Measurements from ENCODE around the gene MND1.
A peak's percentile ranks its signal among the peaks of the same experiment; 100 is the strongest.

The MND1 gene

GRCh38 chr4:153344131-153345011 lies at the start of gene MND1:
Gene MND1, plus strand, starts transcription at chr4:153344688. Its CDS starts 50 bp downstream, at chr4:153344738.
- DNase-seq (ENCODE audit: low read depth in 2 of 2): peak; percentile 81 to 93

- no peak for DNase-seq (ENCODE audit: low read depth in 2 of 2)
Observed at GRCh38 chr4:153295131-153295755, 49.2 kb upstream of the MND1 start.

GRCh38 chr4:153296040-153296823 lies 48.3 kb upstream of the MND1 start:
- no peak for DNase-seq (ENCODE audit: low read depth in 2 of 2)

- no peak for DNase-seq (ENCODE audit: low read depth in 2 of 2)
Observed at GRCh38 chr4:153297116-153297515, 47.4 kb upstream of the MND1 start.

GRCh38 chr4:153310793-153311192 lies 33.7 kb upstream of the MND1 start:
- DNase-seq (ENCODE audit: low read depth in 2 of 2): no peak

- DNase-seq (ENCODE audit: low read depth in 2 of 2): no peak
Observed at GRCh38 chr4:153314915-153315314, 29.6 kb upstream of the MND1 start.

- DNase-seq (ENCODE audit: low read depth in 2 of 2): no peak
Observed at GRCh38 chr4:153318696-153319320, 25.7 kb upstream of the MND1 start.

- DNase-seq (ENCODE audit: low read depth in 2 of 2): no peak
Observed at GRCh38 chr4:153322791-153323190, 21.7 kb upstream of the MND1 start.

GRCh38 chr4:153324046-153324445 lies 20.4 kb upstream of the MND1 start:
- no peak for DNase-seq (ENCODE audit: low read depth in 2 of 2)

GRCh38 chr4:153325558-153325957 lies 18.9 kb upstream of the MND1 start:
- no peak for DNase-seq (ENCODE audit: low read depth in 2 of 2)

- no peak for DNase-seq (ENCODE audit: low read depth in 2 of 2)
Observed at GRCh38 chr4:153326513-153326912, 18.0 kb upstream of the MND1 start.

GRCh38 chr4:153327247-153327646 lies 17.2 kb upstream of the MND1 start:
- no peak for DNase-seq (ENCODE audit: low read depth in 2 of 2)

- no peak for DNase-seq (ENCODE audit: low read depth in 2 of 2)
Observed at GRCh38 chr4:153332936-153333335, 11.6 kb upstream of the MND1 start.

- no peak for DNase-seq (ENCODE audit: low read depth in 2 of 2)
Observed at GRCh38 chr4:153333874-153334273, 10.6 kb upstream of the MND1 start.

GRCh38 chr4:153335665-153336064 lies 8.8 kb upstream of the MND1 start:
- no peak for DNase-seq (ENCODE audit: low read depth in 2 of 2)

- DNase-seq (ENCODE audit: low read depth in 2 of 2): no peak
Observed at GRCh38 chr4:153337686-153338085, 6.8 kb upstream of the MND1 start.

GRCh38 chr4:153341575-153342090 lies 2.9 kb upstream of the MND1 start:
- DNase-seq (ENCODE audit: low read depth in 2 of 2): no peak

- no peak for DNase-seq (ENCODE audit: low read depth in 2 of 2)
Observed at GRCh38 chr4:153342751-153343552, 1.5 kb upstream of the MND1 start.

- peak; percentile 28 to 61 for DNase-seq (ENCODE audit: low read depth in 2 of 2)
Observed at GRCh38 chr4:153345012-153345981, 809 bp downstream of the MND1 start.

GRCh38 chr4:153346031-153346430 lies 1.5 kb downstream of the MND1 start:
- DNase-seq (ENCODE audit: low read depth in 2 of 2): no peak
